ENCODE measurements around the gene RO60. TPM values are rescaled to one million over a fixed set of nuclear protein-coding genes. Genes with fewer than 3 reads are reported as not detected.

RO60 gene
- polyA plus RNA-seq, 2 of the 4 experiments (the other 2 are of a cell fraction), result 32.0 to 47.1 TPM

GRCh38 chr1:193019442-193020026 is 39.9 kb upstream of the RO60 start:
- H3K9me3 ChIP-seq, result no peaks in the 10 kb centered on the region
- H3K4me3 ChIP-seq, result no peak overlapping the region
- H3K27ac ChIP-seq, result peak overlapping the region in 1 of 2 experiments; percentile 6; a peak in 1 of 6 replicates
- peak; percentile 25 to 63 for DNase-seq (ENCODE audit: low read depth in 1 of 2, low spot score in 1 of 2)
- ATAC-seq, result peak; percentile 59 to 80; a peak in 5 of 6 replicates
- TF ChIP-seq HOXA7 (CRISPR knock-in tag; IDR thresholded peaks at IDR 0.05), result no peak
- TF ChIP-seq CTCF (IDR thresholded peaks at IDR 0.05), result peak; percentile 86
- peak; percentile 77 to 82 for TF ChIP-seq RAD21 (conservative IDR thresholded peaks at IDR 0.05 in 1 of 2, IDR thresholded peaks at IDR 0.05 in 1 of 2)
- peak; percentile 91 for TF ChIP-seq SMC3 (IDR thresholded peaks at IDR 0.05)
- no peak for FAIRE-seq
- peaks cover 5% of the 10 kb centered on the region; the same call in 2 of the 3 replicates for H3K4me1 ChIP-seq
- POLR2A ChIA-PET, result interaction anchor here (2.6 kb wide), 1 partner anchor 211 kb away, joined by 54 read pairs; the partner anchor contains the start of gene RGS2
- CTCF ChIA-PET, result interaction anchor here (0.6 to 5.2 kb wide), 21 partner anchors 8 to 547 kb away, joined by 3 to 85 read pairs (median 4); partner anchors contain the start of gene RGS2
- no peak overlapping the region for H3K4me2 ChIP-seq

- ATAC-seq, result no peak
- H3K4me3 ChIP-seq, result no peak overlapping the region
- no peaks in the 10 kb centered on the region for H3K9me3 ChIP-seq
- CTCF ChIA-PET, result no interaction called here
- FAIRE-seq, result no peak
- TF ChIP-seq NR3C1 (IDR thresholded peaks at IDR 0.05), result no peak
- no peak for TF ChIP-seq CHD2 (IDR thresholded peaks at IDR 0.05; ENCODE audit: low read length, partially characterized antibody)
- no peak for TF ChIP-seq JUNB (IDR thresholded peaks at IDR 0.05)
- no peak for TF ChIP-seq HES2 (IDR thresholded peaks at IDR 0.05)
- no peak for TF ChIP-seq ZNF302 (CRISPR knock-in tag; IDR thresholded peaks at IDR 0.05)
- TF ChIP-seq FOSB (CRISPR knock-in tag; IDR thresholded peaks at IDR 0.05), result no peak
- no peak for TF ChIP-seq RARB (CRISPR knock-in tag; IDR thresholded peaks at IDR 0.05)
- POLR2A ChIA-PET, result no interaction called here
- no peak overlapping the region for H3K27ac ChIP-seq
- no peak for DNase-seq (ENCODE audit: low read depth in 1 of 2, low spot score in 1 of 2)
- no peaks in the 10 kb centered on the region for H3K4me1 ChIP-seq
- no peak overlapping the region for H3K4me2 ChIP-seq
Measured at GRCh38 chr1:193025218-193025617, 34.2 kb upstream of the RO60 start.

- H3K9me3 ChIP-seq, result no peaks in the 10 kb centered on the region
- H3K4me3 ChIP-seq, result no peak overlapping the region
- H3K27ac ChIP-seq, result no peak overlapping the region
- ATAC-seq (no peak), DNase-seq (ENCODE audit: low read depth in 1 of 2, low spot score in 1 of 2) (no peak), FAIRE-seq (no peak)
- TF ChIP-seq HDAC2 (IDR thresholded peaks at IDR 0.05) (no peak), PBX3 (IDR thresholded peaks at IDR 0.05) (no peak), ZC3H11A (IDR thresholded peaks at IDR 0.05) (no peak), JUNB (IDR thresholded peaks at IDR 0.05) (no peak), HOXB5 (CRISPR knock-in tag; IDR thresholded peaks at IDR 0.05) (no peak), TFCP2L1 (CRISPR knock-in tag; IDR thresholded peaks at IDR 0.05) (no peak), HOXB13 (CRISPR knock-in tag; IDR thresholded peaks at IDR 0.05; ENCODE audit: low read depth) (no peak), ZSCAN20 (CRISPR knock-in tag; IDR thresholded peaks at IDR 0.05) (no peak), HOXA7 (CRISPR knock-in tag; IDR thresholded peaks at IDR 0.05) (no peak), NPAS2 (CRISPR knock-in tag; IDR thresholded peaks at IDR 0.05; ENCODE audit: borderline replicate concordance) (no peak), GATA3 (IDR thresholded peaks at IDR 0.05; ENCODE audit: borderline replicate concordance) (no peak), RFX5 (IDR thresholded peaks at IDR 0.05) (no peak), CBX2 (IDR thresholded peaks at IDR 0.05; ENCODE audit: borderline replicate concordance, low read depth) (no peak), HES2 (IDR thresholded peaks at IDR 0.05) (no peak), JUN (IDR thresholded peaks at IDR 0.05) (no peak)
- H3K4me2 ChIP-seq, result no peak overlapping the region
- CTCF ChIA-PET, result interaction anchor here (0.6 to 2.1 kb wide), 6 partner anchors 17 to 556 kb away, joined by 3 to 6 read pairs (median 4); no protein-coding TSS in a partner anchor
- 52% methylated on average over 1 of the region's 1 CpG for WGBS (ENCODE audit: missing lambda C conversion rate)
- H3K4me1 ChIP-seq, result no peaks in the 10 kb centered on the region
- POLR2A ChIA-PET, result interaction anchor here (1.4 kb wide), 1 partner anchor 221 kb away, joined by 6 read pairs; the partner anchor contains the start of gene RGS2
Measured at GRCh38 chr1:193030280-193030679, 29.1 kb upstream of the RO60 start.
